Cardiac muscle cell (in vitro differentiated cells and primary cell): ENCODE data around the gene SPAG16. TPM values are rescaled to one million over a fixed set of nuclear protein-coding genes. Genes with fewer than 3 reads are reported as not detected.

Experiments used
- DNase-seq, 2 donors: peaks; one replicate each; pipeline versions ENCODE4 v3.0.0 to v3.0.0-alpha.2; 2010 to 2017; ENCODE audit warnings: low read depth in 1 of 2, low spot score in 1 of 2
- H3K27ac ChIP-seq: fragments of 200-600 bp; sonication (generic); 2 replicates; pipeline ENCODE4 v1.5.1; 2016
- H3K27me3 ChIP-seq: fragments of 200-600 bp; sonication (generic); 2 replicates; pipeline ENCODE4 v1.6.0; 2016; ENCODE audit warnings: control low read depth
- H3K36me3 ChIP-seq: fragments of 200-600 bp; sonication (generic); 2 replicates; pipeline ENCODE4 v1.5.1; 2016; ENCODE audit warnings: control low read depth
- H3K4me1 ChIP-seq: fragments of 200-600 bp; sonication (generic); 2 replicates; pipeline ENCODE4 v1.8.1; 2017; ENCODE audit warnings: low read depth, mild to moderate bottlenecking, mixed run types
- H3K4me3 ChIP-seq: fragments of 200-600 bp; sonication (generic); 2 replicates; pipeline ENCODE4 v1.5.1; 2016; ENCODE audit warnings: mild to moderate bottlenecking
- H3K9me3 ChIP-seq: fragments of 200-600 bp; sonication (generic); 2 replicates; pipeline ENCODE4 v1.5.1; 2017; ENCODE audit warnings: low read depth, mild to moderate bottlenecking, control low read depth
- polyA plus RNA-seq: library from polyadenylated mRNA; unstranded; fragments of >200 nt; fragmentation: Nextera tagmentation; extraction: Ambion mirVana; gene quantifications from 2 replicates; pipeline ENCODE4 v1.2.1, GENCODE V29; 2016
- total RNA-seq: library from RNA; depleted of rRNA; stranded (reverse); fragments of >200 nt; gene quantifications from 2 replicates; pipeline ENCODE4 v1.2.3, GENCODE V29; 2016
- TF ChIP-seq, protein P1 (sequence below): IDR thresholded peaks from 2 replicates; pipeline ENCODE4 v1.5.1; 2012; ENCODE audit warnings: low read depth, mild to moderate bottlenecking, low read length

SPAG16 gene
- total and polyA plus RNA-seq, 2 experiments from 2014 or later, result 32.8 to 57.9 TPM

DNA sequence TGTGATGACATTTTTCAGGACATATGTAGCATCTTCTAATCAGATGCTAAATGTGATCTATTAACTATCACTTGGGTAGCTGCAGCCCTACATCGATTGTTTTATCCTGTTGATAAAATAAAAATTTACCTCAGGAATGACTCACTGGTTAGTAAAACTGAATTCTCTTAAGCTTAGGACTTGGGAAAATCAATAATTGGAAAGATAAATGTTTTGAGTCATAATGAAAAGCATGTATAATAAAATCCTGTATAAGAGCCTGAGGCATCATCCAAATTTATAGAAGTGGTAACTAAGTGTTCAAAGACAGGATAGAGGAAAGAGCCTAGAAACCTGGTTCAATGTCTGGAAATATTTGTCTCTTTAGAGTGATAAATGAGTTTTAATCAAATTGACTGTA lies 958.5 kb downstream of the SPAG16 start:
- Histone ChIP-seq H3K9me3 (no peaks in the 10 kb centered on the region), H3K4me3 (no peak overlapping the region), H3K4me1 (peaks cover 4% of the 10 kb centered on the region), H3K27ac (no peak overlapping the region), H3K27me3 (no peaks in the 10 kb centered on the region), H3K36me3 (no peaks in the 10 kb centered on the region)
- DNase-seq, result no peak
- TF ChIP-seq, protein P1, sequence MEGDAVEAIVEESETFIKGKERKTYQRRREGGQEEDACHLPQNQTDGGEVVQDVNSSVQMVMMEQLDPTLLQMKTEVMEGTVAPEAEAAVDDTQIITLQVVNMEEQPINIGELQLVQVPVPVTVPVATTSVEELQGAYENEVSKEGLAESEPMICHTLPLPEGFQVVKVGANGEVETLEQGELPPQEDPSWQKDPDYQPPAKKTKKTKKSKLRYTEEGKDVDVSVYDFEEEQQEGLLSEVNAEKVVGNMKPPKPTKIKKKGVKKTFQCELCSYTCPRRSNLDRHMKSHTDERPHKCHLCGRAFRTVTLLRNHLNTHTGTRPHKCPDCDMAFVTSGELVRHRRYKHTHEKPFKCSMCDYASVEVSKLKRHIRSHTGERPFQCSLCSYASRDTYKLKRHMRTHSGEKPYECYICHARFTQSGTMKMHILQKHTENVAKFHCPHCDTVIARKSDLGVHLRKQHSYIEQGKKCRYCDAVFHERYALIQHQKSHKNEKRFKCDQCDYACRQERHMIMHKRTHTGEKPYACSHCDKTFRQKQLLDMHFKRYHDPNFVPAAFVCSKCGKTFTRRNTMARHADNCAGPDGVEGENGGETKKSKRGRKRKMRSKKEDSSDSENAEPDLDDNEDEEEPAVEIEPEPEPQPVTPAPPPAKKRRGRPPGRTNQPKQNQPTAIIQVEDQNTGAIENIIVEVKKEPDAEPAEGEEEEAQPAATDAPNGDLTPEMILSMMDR, result no peak

DNA sequence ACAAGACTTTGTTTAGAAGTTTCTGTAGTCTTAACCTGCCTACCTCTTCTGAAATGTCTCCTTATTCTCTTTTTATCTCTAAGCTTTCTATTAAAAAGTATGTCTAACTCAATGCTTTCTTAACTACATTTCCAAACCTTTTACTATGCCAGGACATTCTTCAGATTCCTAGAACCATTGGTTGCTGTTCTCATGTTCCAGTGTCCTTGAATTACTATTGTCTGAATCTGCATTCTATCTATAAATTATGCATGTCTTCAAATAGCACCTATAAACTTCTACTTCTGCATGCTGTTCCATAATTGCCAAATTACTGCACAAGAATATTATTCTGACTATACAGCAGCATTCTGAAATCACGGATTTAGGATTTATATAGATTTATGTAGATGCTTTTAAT lies 960.6 kb downstream of the SPAG16 start:
- TF ChIP-seq, protein P1, result no peak

DNA sequence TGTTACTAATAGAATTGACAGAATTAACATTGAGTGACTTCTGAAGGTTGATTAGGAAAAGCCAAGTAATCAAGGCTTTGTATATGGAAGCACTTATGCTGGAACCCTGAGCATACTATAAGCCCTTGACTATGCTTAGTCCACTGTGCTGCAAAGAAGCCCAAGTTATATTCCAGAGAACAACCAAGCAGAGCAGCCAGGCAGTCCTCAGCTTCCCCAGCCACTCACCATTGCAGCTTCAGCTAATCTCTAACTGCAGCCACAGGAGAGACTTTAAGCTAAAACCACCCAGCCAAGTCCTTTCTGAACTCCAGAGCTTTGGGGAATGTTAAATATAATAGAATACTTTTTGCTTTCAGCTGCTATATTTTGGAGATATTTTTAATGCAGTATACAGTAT lies 962.2 kb downstream of the SPAG16 start:
- DNase-seq, result peak in 1 of 2 donors; percentile 32
- H3K9me3 ChIP-seq, result no peaks in the 10 kb centered on the region
- peaks cover 4% of the 10 kb centered on the region for H3K4me1 ChIP-seq
- no peak overlapping the region for H3K27ac ChIP-seq
- H3K27me3 ChIP-seq, result no peaks in the 10 kb centered on the region
- no peaks in the 10 kb centered on the region for H3K36me3 ChIP-seq
- no peak overlapping the region for H3K4me3 ChIP-seq
- TF ChIP-seq, protein P1, result no peak

More for the DNA sequence above, 960.6 kb downstream of the SPAG16 start:
- no peak overlapping the region for H3K27ac ChIP-seq
- no peaks in the 10 kb centered on the region for H3K27me3 ChIP-seq
- DNase-seq, result peak in 1 of 2 donors; percentile 27
- H3K9me3 ChIP-seq, result no peaks in the 10 kb centered on the region
- no peaks in the 10 kb centered on the region for H3K36me3 ChIP-seq
- H3K4me1 ChIP-seq, result peaks cover 4% of the 10 kb centered on the region
- H3K4me3 ChIP-seq, result no peak overlapping the region

DNA sequence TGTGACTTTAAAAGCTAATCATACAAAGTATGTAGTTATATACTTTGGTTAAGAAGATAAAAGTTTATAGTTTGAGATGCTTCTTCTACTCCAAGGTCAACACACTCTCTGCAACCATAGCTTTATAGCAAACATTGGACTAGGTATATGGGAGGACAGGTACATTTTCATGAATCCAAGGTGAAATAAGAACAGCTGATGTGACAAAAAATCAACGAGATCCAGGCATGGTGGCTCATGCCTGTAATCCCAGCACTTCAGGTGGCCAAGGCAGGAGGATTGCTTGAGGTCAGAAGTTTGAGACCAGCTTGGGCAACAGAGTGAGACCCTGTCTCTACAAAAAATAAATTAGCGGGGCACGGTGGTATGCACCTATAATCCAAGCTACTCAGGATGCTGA lies 963.3 kb downstream of the SPAG16 start:
- Histone ChIP-seq H3K9me3 (no peaks in the 10 kb centered on the region), H3K27ac (no peak overlapping the region), H3K27me3 (no peaks in the 10 kb centered on the region), H3K4me1 (peaks cover 4% of the 10 kb centered on the region), H3K36me3 (no peaks in the 10 kb centered on the region), H3K4me3 (no peak overlapping the region)
- DNase-seq, result no peak
- TF ChIP-seq, protein P1, result no peak

DNA sequence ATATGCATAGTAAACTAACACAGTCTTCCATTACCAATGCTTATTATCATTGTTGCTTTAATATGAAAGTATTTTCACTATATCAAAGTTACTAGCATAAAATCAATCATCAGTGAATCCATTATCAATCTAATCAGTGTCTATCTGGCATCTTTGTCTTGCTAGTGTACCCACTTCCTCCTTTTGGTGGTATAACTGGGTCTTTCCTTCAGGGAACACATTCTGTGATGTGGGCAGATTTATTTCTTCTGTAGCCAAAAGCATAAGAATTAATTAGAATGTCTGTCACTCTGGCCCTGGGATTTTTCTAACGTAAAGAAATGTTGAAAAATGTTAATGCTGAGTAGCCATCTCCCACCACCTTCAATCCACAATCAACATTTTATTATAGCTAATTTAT lies 970.8 kb downstream of the SPAG16 start:
- Histone ChIP-seq H3K27ac (no peak overlapping the region), H3K4me1 (no peaks in the 10 kb centered on the region), H3K36me3 (no peaks in the 10 kb centered on the region), H3K9me3 (no peaks in the 10 kb centered on the region), H3K4me3 (no peak overlapping the region), H3K27me3 (no peaks in the 10 kb centered on the region)
- DNase-seq, result no peak
- TF ChIP-seq, protein P1, result no peak

DNA sequence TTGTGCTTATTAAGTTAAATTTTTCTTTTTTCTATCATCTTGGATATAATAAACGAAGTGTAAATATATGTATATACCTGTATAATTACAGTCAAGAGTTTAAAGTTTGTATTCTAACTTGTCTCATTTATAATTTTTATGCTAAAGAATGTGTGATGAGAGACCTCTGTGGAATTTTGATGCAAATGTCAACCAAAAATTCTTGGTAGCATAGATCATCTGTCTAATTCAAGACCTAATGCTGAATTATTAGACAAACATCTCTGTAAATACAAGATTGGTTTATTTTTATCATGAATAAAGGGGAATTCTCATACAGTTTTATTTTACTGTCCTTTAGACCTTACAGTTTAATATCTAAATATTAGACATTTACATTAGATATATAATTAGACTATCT lies 977.4 kb downstream of the SPAG16 start:
- Histone ChIP-seq H3K27me3 (no peaks in the 10 kb centered on the region), H3K36me3 (no peaks in the 10 kb centered on the region), H3K4me1 (no peaks in the 10 kb centered on the region), H3K4me3 (no peak overlapping the region), H3K27ac (no peak overlapping the region), H3K9me3 (no peaks in the 10 kb centered on the region)
- DNase-seq, result no peak
- TF ChIP-seq, protein P1, result no peak
